ENCODE data around the gene ARSJ.
"Not testable (repeated sequence)": the region's sequence is repeated elsewhere in the genome, so short reads cannot be mapped to it uniquely, and the experiment has no call there.

ARSJ gene

DNA sequence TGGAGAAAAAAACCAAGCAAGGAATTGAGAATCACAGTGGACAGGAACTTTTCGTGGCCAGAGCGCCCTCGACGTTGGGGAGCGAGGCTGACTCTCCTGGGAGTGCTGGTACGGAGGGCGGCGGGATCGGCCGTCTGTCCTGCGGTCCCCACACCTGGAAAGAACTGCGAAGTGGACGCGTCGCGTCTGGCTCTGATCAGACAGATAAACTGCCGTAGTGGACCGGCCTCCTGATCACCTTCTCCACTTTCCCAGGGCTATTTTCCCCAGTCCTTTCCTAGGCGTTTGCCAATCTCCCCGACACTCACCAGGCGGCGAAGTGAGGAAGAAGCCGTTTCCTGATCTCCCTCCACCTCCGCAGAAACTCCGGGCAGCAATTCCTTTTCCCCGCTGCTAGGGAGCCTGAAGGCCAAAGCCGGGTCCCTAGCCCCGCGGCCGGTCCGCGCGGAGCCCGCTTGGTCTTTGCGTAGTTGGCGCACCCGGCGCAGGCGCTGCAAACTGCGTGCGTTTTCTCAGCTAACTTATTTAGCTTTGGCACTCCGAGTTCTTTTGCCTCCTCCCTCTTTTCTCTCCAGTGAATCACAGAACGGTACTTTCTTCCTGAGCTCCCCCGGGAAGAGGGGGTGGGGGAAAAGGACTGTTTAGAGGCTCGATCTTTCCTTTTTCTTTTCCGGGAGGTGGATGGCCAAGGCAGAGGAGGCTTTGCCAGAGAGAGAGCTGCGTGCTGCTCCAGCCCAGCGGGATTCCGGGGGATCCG lies at the start of gene ARSJ:
ARSJ (minus strand) TSS at position 500 of the 757 bp plus-strand sequence. CDS start 813 bp downstream, outside the sequence.
- DNase-seq = peak in 11 of 14 donors; percentile 4 to 69 (median 34)

GRCh38 chr4:114028071-114028470 lies 48.6 kb upstream of the ARSJ start:
- DNase-seq = no peak

- no peak for DNase-seq
These were observed 48.1 kb upstream of the ARSJ start for GRCh38 chr4:114027596-114027995.

- no peak for DNase-seq
These were observed 47.0 kb upstream of the ARSJ start for GRCh38 chr4:114026447-114026846.

- no peak for DNase-seq
These were observed 45.8 kb upstream of the ARSJ start for GRCh38 chr4:114025176-114025777.

DNA sequence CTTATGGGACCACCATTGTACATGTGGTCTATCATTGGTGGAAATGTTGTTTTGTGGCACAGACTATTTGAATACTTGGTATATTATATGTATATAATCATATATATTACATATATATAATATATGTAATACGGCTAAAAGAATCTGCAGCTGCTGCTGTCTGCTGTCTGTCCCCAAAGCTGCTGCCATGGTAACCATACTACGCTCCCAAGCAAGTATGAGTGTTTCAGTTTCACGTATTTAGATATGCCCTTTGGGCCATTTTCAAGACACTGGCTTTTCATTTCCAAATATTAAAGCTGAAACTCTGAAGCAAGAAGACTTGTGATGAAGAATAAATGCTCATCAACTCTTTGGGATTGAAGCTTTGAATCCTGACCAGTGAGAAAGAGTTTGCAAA lies 42.0 kb upstream of the ARSJ start:
- no peak for DNase-seq

DNA sequence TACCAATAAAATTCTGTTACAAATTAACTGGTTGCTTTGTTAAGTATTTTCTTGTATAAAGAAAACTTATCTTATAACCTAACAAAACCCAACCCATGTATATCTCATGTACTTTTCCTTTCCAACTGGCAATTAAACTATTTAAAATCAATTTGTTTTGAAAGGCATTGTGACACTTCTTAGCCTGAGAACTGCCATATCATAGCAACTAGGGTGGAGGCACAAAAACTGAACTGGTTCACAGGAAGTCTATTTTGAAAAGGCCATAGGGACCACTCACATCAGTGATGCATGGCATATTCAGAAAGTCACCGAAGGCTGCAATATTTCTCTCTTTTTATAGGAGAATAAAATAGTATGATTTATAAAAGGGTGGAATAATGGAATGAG lies 40.5 kb upstream of the ARSJ start:
- DNase-seq = no peak

- DNase-seq = no peak
These were observed 40.0 kb upstream of the ARSJ start for GRCh38 chr4:114019276-114019968.

DNA sequence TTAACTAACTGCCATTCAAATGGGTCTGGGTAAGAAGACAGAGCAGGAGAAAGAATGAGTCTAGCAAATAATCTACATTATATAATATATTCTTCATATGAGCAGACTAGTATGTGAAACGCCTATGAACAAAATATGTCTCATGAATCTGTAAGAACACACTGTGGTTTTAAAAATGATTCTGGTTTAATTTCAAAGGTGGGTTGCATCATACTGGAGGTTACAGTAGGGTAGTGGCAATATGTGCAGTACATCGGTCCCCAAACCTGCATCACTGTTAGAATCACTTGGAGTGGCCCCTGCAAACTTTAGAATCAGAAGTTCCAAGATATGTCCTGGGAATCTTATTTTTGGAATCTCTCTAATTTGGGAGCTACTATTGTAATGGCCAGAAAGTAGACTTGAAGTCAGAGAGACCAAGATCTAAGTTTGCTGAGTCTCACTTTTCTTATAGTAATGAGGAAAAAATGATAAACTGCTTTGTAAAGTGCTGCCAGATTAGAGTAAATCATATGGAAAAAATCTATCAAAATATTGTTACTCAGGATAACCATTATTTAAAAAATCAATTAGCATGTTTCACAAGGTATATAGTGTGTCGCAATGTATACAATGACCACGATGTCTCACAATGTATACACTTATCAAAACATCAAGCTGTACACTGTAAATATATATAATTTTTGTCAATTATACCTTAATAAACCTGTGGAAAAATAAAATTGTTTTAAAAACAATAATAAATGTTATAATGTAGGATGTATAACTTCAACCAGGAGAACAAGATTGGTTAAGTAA lies 37.9 kb upstream of the ARSJ start:
- DNase-seq = no peak

DNA sequence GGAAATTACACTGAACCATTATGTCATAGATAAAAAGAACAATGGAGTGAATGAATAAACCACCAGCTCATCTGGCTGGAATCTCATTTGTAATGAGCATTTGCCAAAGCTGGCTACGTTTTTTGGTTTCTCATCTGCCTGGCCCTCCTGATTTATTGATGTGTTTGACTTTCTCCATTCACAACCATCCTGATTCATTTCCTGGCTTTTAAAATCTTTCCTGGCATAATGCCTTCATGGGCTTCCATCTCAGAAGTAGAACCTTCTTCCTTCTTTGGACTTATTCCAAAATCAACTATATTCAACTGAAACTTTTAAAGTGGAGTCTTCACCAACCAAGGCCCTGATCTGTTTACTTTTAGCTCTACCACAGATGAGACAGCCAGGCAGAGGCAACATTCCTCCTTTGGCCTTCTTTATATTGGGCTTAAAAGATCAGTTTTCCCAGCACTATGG lies 36.0 kb upstream of the ARSJ start:
- no peak for DNase-seq

- not testable (repeated sequence) for DNase-seq
These were observed 33.8 kb upstream of the ARSJ start for GRCh38 chr4:114013201-114013600.

- DNase-seq = no peak
These were observed 33.3 kb upstream of the ARSJ start for GRCh38 chr4:114012749-114013148.

DNA sequence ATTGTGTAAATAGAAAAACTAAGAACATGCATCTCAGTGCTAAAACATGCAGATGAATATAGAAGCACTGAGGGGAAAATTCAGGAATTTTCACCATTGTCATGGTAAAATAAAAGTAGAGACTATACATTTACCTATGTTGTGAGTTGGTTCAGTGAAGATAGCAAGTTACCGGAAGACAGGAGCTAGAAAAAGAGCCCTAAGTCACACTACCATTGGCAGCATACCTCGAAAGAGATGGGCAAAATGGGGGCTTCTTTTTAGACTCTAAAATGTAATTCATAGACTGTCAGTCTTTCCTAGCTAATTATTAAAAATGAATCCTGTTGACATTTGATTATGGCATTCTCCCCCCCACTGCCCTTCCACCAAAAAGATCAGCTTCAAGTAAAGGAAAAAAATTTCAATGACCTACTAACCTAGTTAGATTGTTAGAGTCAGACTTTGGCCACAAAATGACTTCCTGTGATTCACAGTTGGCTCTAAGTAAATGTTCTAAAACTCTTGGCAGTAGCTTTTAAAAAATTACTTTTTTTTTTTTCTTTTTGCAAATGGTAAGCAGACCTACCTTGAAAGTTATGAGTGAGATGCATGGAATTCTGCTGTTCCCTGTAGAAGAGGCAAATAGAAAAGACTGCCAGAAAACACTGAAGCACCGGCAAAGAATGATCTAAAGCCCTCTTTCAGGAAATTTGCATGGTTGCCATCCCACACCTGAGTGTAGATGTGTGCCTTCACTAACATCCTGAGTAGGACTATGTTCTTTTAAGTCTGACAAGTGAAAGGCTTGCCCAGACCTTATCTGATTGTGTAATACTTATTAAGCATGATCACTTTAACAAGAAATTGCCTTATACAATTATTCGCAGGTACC lies 26.4 kb upstream of the ARSJ start:
- DNase-seq = peak in 1 of 14 donors; percentile 20

- DNase-seq = not testable (repeated sequence)
These were observed 25.2 kb upstream of the ARSJ start for GRCh38 chr4:114004483-114005226.

- no peak for DNase-seq
These were observed 19.1 kb upstream of the ARSJ start for GRCh38 chr4:113998531-113998930.

DNA sequence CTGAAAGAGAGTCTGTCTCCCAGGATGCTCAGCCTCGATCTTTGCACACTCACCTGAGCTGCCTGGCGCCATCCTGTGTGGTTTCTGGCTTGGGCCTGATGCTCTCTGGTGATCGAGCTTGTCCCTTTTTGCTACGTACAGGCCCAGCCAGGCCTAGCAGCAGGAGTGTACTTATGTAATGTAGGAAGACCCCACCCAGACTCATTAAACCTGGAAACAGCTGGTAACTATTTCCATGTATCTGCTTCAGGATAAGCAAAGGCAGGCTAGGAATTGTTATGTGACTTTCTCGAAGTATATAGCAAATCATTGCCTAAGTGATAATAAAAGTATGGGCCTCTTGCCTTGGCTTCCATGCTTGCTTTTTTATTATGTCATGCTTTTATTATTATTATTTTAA lies 18.6 kb upstream of the ARSJ start:
- no peak for DNase-seq

GRCh38 chr4:113997206-113997605 lies 17.8 kb upstream of the ARSJ start:
- no peak for DNase-seq

DNA sequence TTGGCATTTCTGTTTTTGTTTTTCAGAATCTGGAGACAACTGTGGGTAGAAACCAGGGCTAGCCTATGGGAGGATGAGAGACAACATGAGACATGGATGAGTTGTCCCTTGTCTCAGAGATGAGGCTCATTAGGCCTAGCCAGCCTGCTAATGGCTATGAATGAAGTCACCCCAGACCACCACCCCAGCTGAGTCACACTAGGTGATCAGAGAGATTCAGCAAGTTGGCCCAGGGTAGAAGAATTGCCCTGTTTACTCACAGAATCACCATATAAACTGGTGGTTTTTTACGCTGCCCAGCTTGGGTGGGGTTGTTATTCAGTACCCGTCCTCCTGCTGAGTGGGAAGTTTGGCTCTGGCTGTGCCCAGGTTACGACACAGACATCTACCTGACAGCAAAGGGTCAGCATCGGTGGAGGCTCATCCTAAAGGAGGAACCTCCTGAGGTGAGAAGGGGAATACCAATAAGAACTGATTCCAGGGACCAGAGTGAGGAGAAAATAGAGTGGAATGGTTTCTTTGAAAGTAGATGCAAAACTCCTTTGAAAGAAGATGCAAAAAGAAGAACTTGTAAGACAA lies 17.2 kb upstream of the ARSJ start:
- no peak for DNase-seq

GRCh38 chr4:113993887-113994286 lies 14.4 kb upstream of the ARSJ start:
- no peak for DNase-seq

- no peak for DNase-seq
These were observed 11.4 kb upstream of the ARSJ start for GRCh38 chr4:113990886-113991285.
